ENCODE data around the gene ERCC8.

- TF ChIP-seq CTCF (IDR thresholded peaks at IDR 0.05) = no peak
- TF ChIP-seq POLR2A (IDR thresholded peaks at IDR 0.05) = no peak
- no peak for TF ChIP-seq POLR2AphosphoS5 (IDR thresholded peaks at IDR 0.05)
Observed at GRCh38 chr5:60993875-60994571, 49.2 kb upstream of the ERCC8 start.

Data from prostate gland (tissue), 2 donors.